ENCODE data around the gene SELENOK. TPM values are rescaled to one million over a fixed set of nuclear protein-coding genes. Genes with fewer than 3 reads are reported as not detected.

SELENOK gene
- total RNA-seq, 3 donors from 2014 or later = 37.2 to 56.2 (median 47.2) TPM

- TF ChIP-seq, protein P1, sequence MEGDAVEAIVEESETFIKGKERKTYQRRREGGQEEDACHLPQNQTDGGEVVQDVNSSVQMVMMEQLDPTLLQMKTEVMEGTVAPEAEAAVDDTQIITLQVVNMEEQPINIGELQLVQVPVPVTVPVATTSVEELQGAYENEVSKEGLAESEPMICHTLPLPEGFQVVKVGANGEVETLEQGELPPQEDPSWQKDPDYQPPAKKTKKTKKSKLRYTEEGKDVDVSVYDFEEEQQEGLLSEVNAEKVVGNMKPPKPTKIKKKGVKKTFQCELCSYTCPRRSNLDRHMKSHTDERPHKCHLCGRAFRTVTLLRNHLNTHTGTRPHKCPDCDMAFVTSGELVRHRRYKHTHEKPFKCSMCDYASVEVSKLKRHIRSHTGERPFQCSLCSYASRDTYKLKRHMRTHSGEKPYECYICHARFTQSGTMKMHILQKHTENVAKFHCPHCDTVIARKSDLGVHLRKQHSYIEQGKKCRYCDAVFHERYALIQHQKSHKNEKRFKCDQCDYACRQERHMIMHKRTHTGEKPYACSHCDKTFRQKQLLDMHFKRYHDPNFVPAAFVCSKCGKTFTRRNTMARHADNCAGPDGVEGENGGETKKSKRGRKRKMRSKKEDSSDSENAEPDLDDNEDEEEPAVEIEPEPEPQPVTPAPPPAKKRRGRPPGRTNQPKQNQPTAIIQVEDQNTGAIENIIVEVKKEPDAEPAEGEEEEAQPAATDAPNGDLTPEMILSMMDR (IDR thresholded peaks at IDR 0.05) = no peak
- DNase-seq = no peak
- Histone ChIP-seq H3K36me3 (ENCODE audit: low read depth) (peaks cover 10% of the 10 kb centered on the region), H3K9me3 (no peaks in the 10 kb centered on the region), H3K4me1 (ENCODE audit: low read depth) (no peaks in the 10 kb centered on the region), H3K4me3 (no peak overlapping the region)
- no peak for ATAC-seq
- intact Hi-C loops (cut with DNase I, micrococcal nuclease) = no loop called here
Measured at GRCh38 chr3:53862241-53862640, 29.4 kb downstream of the SELENOK start.

DNA sequence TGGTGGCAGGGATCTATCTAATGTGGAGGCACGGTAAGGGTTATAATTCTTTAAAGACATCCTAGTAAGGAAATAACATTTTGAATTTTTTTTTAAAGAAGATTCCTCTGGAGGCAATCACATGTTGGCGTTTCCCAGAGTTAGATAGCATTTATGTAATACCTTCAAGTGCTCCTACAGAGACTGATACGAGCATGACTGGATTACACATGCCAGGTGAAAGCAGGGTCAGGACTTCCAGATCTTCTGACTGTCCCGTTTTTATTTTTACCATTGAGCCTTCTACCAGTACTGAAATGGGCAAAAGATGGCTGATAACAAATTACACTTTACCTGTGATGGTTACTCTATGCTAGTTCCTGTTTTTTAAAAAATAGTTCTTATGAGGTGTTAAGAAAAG, 31.5 kb downstream of the SELENOK start:
- no peak overlapping the region for H3K4me3 ChIP-seq
- intact Hi-C loops (cut with DNase I, micrococcal nuclease) = no loop called here
- H3K4me1 ChIP-seq (ENCODE audit: low read depth) = no peaks in the 10 kb centered on the region
- H3K9me3 ChIP-seq = no peaks in the 10 kb centered on the region
- TF ChIP-seq, protein P1 (IDR thresholded peaks at IDR 0.05) = no peak
- H3K36me3 ChIP-seq (ENCODE audit: low read depth) = peaks cover 9% of the 10 kb centered on the region
- ATAC-seq = no peak
- DNase-seq = no peak

DNA sequence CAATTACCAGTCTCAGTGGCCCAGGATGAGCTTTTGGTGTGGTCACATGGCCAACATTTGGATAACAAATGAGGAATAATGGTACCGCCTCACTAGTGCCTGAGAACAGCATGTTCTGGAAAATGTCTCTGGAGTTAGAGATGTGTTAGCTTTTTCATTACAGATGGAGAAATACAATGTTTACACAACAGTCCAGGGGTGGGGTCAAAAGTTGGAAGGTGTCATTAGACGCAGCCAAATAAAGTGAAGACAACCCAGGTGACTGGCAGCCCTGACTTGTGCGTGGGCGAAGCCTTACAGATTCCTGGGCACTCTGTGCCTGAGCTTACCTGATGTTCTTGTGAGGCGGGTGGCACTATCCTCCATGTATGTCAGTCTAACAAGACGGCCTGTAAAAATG, 32.5 kb downstream of the SELENOK start:
- Histone ChIP-seq H3K9me3 (no peaks in the 10 kb centered on the region), H3K4me3 (no peak overlapping the region)

GRCh38 chr3:53858096-53858741, 33.4 kb downstream of the SELENOK start:
- intact Hi-C loops (cut with DNase I, micrococcal nuclease) = no loop called here
- DNase-seq = no peak
- no peaks in the 10 kb centered on the region for H3K36me3 ChIP-seq (ENCODE audit: low read depth)
- no peak for ATAC-seq
- H3K4me3 ChIP-seq = no peak overlapping the region
- no peaks in the 10 kb centered on the region for H3K9me3 ChIP-seq
- TF ChIP-seq, protein P1 (IDR thresholded peaks at IDR 0.05) = no peak
- no peaks in the 10 kb centered on the region for H3K4me1 ChIP-seq (ENCODE audit: low read depth)

More for the DNA sequence above, 32.5 kb downstream of the SELENOK start:
- no peaks in the 10 kb centered on the region for H3K36me3 ChIP-seq (ENCODE audit: low read depth)
- ATAC-seq (no peak), DNase-seq (no peak)
- TF ChIP-seq, protein P1 (IDR thresholded peaks at IDR 0.05) = no peak
- H3K4me1 ChIP-seq (ENCODE audit: low read depth) = no peaks in the 10 kb centered on the region
- intact Hi-C loops (cut with DNase I, micrococcal nuclease) = no loop called here

DNA sequence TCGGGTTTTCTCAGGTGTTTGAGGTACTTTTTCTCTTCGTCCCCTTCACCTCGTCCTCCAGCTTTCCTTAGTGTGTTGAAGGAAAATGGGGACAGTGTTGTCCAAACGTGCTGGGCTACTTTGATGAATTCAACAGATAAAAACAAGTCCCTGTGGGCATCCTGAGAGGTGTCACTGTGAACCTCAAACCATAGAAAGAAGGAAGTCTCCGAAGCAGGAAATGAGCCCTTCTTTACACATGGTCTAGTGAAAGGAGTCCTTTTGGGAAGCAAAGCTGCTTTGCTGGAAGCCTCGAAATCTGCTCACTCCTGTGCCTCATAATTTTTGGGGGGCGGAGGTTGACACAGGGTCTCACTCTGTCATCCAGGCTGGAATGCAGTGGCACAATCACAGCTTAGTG, 34.7 kb downstream of the SELENOK start:
- TF ChIP-seq, protein P1 (IDR thresholded peaks at IDR 0.05) = no peak
- H3K9me3 ChIP-seq = no peaks in the 10 kb centered on the region
- intact Hi-C loops (cut with DNase I, micrococcal nuclease) = no loop called here
- ATAC-seq (no peak), DNase-seq (no peak)
- H3K4me1 ChIP-seq (ENCODE audit: low read depth) = no peaks in the 10 kb centered on the region
- H3K4me3 ChIP-seq = no peak overlapping the region
- no peaks in the 10 kb centered on the region for H3K36me3 ChIP-seq (ENCODE audit: low read depth)

- intact Hi-C loops (cut with DNase I, micrococcal nuclease) = no loop called here
- peak in 1 of 3 donors; percentile 49 for DNase-seq
- no peak for ATAC-seq
Measured at GRCh38 chr3:53850895-53851294, 40.8 kb downstream of the SELENOK start.

More at GRCh38 chr3:53850895-53851294, 40.8 kb downstream of the SELENOK start:
- Histone ChIP-seq H3K36me3 (ENCODE audit: low read depth) (no peaks in the 10 kb centered on the region), H3K9me3 (no peaks in the 10 kb centered on the region), H3K4me3 (no peak overlapping the region), H3K4me1 (ENCODE audit: low read depth) (peaks cover 4% of the 10 kb centered on the region)
- TF ChIP-seq, protein P1 (IDR thresholded peaks at IDR 0.05) = no peak

Data from mucosa of descending colon (tissue), 3 donors.